GM21526 (cell line): ENCODE data around the gene DPM3.
"Not testable (repeated sequence)": the region's sequence is repeated elsewhere in the genome, so short reads cannot be mapped to it uniquely, and the experiment has no call there.

ENCODE experiments used
- ATAC-seq: cut with Tn5 transposase; IDR thresholded peaks from one replicate; pipeline ENCODE4 v1.9.1; 2021; ENCODE audit warnings: moderate library complexity; ENCODE audit not compliant: unreplicated experiment, low FRiP score

Gene DPM3

DNA sequence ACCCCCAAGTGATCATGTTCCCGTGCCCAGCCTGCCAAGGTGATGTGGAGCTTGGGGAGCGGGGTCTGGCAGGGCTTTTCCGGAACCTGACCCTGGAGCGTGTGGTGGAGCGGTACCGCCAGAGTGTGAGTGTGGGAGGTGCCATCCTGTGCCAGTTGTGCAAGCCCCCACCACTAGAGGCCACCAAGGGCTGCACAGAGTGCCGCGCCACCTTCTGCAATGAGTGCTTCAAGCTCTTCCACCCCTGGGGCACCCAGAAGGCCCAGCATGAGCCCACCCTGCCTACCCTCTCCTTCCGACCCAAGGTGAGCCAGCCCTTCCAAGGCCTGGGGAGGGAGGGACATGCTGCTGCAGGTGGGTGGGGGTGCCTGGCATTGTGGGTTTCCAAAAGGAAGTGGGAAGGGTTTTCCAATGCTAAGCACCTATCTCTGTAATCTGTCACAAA, 35.6 kb upstream of the DPM3 start:
- no peak for ATAC-seq

- no peak for ATAC-seq
Observed at GRCh38 chr1:155175281-155175926, 35.1 kb upstream of the DPM3 start.

- no peak for ATAC-seq
Observed at GRCh38 chr1:155174324-155175280, 34.3 kb upstream of the DPM3 start.

- no peak for ATAC-seq
Observed at GRCh38 chr1:155173478-155174323, 33.4 kb upstream of the DPM3 start, which contains the start of gene TRIM46. Gene TRIM46, plus strand, starts transcription at chr1:155173849. Its CDS starts 118 bp downstream, at chr1:155173967.

DNA sequence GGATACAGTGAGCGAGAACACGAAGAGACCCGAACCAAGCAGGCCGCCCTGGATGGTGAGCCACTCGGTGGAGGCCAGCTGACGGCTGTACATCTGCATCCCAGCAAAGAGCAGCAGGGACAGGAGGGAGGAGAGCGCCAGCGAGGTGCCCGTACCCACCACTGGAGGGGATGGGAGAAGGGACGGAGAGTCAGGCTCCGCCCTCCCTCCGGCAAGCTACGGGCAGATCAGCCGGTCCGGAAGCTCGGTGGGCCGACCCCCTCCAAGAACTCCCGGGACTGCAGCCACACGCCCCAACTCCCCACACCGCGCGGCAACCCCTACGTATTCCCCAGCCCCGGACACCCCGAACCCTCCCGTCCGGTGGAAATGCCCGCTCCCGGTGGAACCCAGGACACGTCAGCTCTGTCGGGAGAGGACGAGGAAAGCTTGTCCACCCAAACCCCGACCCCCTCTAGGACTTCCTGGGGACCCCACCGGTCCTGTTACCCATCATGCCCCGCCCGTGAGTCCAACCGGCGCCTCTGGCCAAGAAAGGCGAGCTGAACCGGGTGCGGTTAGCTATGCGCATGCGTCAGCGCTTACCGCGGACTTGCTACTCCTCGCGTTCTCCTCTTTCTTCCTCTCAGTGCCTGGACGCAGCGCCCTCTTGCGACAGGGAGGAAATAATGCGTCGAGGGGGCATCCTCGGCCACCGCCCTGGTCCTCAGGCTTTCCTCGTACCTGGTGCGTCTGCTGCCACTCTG, 32.6 kb upstream of the DPM3 start, which contains the start of gene KRTCAP2:
Gene KRTCAP2, minus strand, starts transcription at position 573 of the 746 bp plus-strand sequence. Its CDS starts 80 bp downstream, at position 493.
- peak; percentile 54 for ATAC-seq

- peak; percentile 13 for ATAC-seq
Observed at GRCh38 chr1:155171836-155172731, 31.8 kb upstream of the DPM3 start.

DNA sequence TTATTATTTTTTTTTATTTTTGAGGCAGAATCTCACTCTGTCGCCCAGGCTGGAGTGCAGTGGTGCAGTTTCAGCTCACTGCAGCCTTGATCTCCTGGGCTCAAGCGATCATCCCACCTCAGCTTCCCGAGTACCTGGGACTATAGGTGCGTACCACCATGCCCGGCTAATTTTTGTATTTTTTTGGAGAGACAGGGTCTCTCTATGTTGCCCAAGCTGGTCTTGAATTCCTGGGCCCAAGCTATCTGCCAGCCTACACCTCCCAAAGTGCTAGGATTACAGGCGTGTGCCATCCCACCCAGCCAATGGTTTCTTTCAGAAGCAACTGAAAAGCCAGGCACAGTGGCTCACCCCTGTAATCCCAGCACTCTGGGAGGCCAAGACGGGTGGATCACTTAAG, 30.5 kb upstream of the DPM3 start:
- ATAC-seq: no peak

DNA sequence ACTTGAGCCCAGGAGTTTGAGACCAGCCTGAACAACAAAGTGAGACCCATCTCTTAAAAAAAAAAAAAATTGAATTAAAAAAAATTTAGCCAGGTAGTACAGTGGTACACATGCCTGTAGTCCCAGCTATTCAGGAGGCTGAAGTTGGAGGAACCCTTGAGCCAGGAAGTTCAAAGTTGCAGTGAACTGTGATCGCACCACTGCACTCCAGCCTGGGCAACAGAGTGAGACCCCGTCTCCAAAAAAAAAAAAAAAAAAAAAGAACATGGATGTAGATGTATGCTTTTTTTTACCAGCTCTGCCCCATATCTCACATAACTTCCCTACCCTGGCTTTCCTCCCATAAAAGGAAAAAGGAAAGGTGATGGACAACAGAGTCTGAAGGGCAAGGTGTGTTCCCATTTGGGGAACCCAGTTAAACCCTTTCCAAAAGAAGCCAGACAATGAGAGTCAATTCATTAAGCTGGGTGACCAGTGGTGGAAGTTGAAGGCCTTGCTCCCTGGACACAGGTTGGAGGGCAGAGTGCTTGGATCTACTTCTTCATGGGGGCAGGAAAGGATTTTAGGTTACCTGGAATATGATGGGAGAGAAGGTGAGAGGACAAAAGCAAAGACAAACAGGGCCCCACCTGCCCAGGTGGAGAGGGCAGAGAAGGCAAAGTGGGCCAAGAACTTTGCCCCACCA, 29.9 kb upstream of the DPM3 start:
- no peak for ATAC-seq

- ATAC-seq: no peak
Observed at GRCh38 chr1:155169541-155169940, 29.2 kb upstream of the DPM3 start.

DNA sequence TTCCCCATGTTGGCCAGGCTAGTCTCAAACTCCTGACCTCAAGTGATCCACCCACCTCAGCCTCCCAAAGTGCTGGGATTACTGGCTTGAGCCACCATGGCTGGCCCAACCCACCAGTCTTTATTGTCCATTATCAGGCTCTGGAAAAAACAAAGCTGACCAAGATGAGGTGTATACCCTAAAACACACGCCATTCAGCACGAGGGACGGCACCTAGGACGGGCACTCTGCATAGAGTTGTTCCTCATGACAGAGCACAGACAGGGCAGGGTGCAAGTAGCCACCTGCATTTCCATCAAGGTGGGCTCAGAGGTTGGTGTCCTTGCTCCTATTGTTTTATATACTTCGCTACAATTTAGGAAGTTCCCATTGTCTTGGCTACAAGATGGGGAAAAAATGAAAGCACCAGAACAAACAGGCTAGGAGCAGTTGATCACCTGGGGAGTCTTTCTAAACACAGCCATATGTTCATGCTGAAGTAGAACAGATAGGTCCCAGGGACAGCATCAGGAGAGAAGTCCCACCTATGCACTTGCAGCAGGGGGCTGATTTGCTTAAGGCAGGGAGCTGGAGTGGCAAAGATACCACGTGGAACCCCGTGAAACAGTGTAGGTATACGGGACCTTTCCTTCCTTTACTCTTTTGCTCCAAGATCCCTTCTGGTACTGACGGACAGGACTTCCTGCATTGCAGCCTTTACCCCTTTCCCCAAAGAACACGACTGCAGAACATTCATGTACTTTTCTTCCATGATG, 28.3 kb upstream of the DPM3 start:
- ATAC-seq: no peak

DNA sequence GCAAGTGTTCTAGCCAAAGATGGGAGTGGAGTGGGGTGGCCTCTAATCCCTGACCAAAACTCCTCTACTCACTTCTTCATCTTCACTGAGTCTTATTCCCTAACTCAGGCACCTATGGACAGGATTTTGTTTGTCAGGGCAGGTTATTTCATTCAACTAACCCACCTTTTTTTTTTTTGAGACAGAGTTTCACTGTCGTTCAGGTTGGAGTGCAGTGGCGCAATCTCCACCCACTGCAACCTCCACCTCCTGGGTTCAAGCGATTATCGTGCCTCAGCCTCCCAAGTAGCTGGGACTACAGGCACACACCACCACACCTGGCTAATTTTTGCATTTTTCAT, 27.7 kb upstream of the DPM3 start:
- not testable (repeated sequence) for ATAC-seq

GRCh38 chr1:155167166-155168104, 27.1 kb upstream of the DPM3 start:
- peak; percentile 49 for ATAC-seq

DNA sequence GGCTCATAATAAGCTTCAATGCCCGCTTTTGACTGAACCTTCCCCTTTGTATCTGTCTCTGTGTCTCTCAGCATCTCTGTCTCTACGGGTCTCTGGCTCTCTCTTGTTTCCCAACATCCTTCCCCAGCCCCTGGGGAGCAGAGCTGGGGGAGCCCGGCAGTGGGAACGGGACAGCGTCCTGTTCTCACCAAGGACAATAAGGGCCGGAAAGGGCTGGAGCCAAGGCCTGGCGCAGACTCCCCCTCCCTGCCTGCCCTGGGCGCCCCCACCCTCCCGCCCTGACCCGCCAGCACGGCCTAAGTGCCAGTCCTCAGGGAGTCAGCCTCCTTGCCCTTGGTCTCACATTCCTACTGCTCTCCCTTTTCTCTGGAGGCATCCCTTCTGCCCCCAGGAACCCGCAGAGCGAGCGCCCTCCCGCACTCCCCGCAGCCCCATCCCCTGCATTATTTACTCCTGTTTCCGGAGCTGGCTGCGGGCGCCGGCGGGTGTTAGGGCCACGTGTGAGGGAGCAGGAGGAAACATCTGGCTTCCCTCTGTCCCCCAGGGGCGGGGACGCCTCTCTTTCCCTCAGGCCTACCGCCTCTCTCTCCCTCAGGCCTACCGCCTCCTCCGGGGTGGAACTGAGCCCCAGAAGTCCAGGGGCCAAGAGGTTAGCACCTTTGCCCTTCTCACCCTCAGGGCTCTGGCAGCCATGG, 26.3 kb upstream of the DPM3 start:
- no peak for ATAC-seq

DNA sequence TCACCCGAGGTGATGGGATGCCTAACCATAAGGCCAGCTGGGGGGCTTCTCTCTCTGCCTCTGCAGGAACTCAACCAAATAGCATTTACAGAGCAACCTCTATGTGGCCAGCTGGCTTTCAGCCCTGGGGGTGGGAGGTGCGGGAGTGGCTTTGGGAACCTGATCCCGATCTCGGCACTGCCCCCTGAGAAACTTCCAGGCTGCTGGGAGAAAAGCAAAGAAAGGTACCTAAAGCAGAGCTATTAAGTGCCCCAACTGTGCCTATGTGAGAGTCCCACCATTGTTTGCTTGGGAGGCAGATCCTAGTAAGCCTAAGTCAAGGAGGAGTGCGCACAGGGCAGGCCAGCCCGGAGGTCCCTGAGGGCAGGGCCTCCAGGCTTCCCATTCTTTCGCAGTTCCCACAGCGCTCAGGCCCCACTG, 25.7 kb upstream of the DPM3 start:
- ATAC-seq: no peak

- not testable (repeated sequence) for ATAC-seq
Observed at GRCh38 chr1:155164625-155165024, 24.3 kb upstream of the DPM3 start.

DNA sequence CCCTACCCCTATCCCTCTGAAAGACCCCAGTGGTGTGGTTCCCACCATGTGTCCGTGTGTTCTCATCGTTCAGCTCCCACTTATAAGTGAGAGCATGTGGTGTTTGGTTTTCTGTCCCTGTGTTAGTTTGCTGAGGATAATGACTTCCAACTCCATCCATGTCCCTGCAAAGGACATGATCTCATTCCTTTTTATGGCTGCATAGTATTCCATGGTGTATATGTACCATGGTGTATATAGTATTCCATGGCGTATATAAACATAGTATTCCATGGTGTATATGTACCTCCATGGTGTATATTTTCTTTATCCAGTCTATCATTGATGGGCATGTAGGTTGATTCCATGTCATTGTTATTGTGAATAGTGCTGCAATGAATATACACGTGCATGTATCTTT, 23.5 kb upstream of the DPM3 start:
- ATAC-seq: not testable (repeated sequence)
